NCI-H82 (cell line): ENCODE results near the gene CHMP4A.
"Not testable (repeated sequence)": the region's sequence is repeated elsewhere in the genome, so short reads cannot be mapped to it uniquely, and the experiment has no call there.

Experiments used
- DNase-seq: peaks from one replicate; lab custom pipeline; 2025; lab: John Stamatoyannopoulos, UW

Gene CHMP4A

GRCh38 chr14:24222987-24223386 lies 9.7 kb upstream of the CHMP4A start:
- DNase-seq: not testable (repeated sequence)

GRCh38 chr14:24219521-24219920 lies 6.2 kb upstream of the CHMP4A start:
- DNase-seq: no peak

- no peak for DNase-seq
Measured at GRCh38 chr14:24219080-24219479, 5.8 kb upstream of the CHMP4A start.

- not testable (repeated sequence) for DNase-seq
Measured at GRCh38 chr14:24216876-24217275, 3.6 kb upstream of the CHMP4A start.

GRCh38 chr14:24216345-24216699 lies 3.0 kb upstream of the CHMP4A start:
- no peak for DNase-seq

- peak; percentile 92 for DNase-seq
Measured at GRCh38 chr14:24215495-24216344, 2.4 kb upstream of the CHMP4A start, which contains the start of gene MDP1. TSS of gene MDP1 (minus strand) at chr14:24216066. CDS start at chr14:24215955, 111 bp downstream.

- no peak for DNase-seq
Measured at GRCh38 chr14:24213866-24214662, 776 bp upstream of the CHMP4A start.

GRCh38 chr14:24211311-24211710 lies 2.0 kb downstream of the CHMP4A start:
- DNase-seq: no peak

- no peak for DNase-seq
Measured at GRCh38 chr14:24207625-24208024, 5.7 kb downstream of the CHMP4A start.

GRCh38 chr14:24207104-24207551 lies 6.2 kb downstream of the CHMP4A start:
- no peak for DNase-seq

GRCh38 chr14:24206260-24207103 lies 6.8 kb downstream of the CHMP4A start:
- DNase-seq: no peak

- DNase-seq: peak; percentile 77
Measured at GRCh38 chr14:24204163-24205146, 8.8 kb downstream of the CHMP4A start.

GRCh38 chr14:24203249-24203886 lies 9.9 kb downstream of the CHMP4A start:
- DNase-seq: not testable (repeated sequence)

- not testable (repeated sequence) for DNase-seq
Measured at GRCh38 chr14:24202538-24202937, 10.8 kb downstream of the CHMP4A start.

GRCh38 chr14:24198814-24199524 lies 14.3 kb downstream of the CHMP4A start:
- no peak for DNase-seq

GRCh38 chr14:24197056-24197450 lies 16.2 kb downstream of the CHMP4A start:
- DNase-seq: no peak

- DNase-seq: peak; percentile 27
Measured at GRCh38 chr14:24196071-24197055, 16.9 kb downstream of the CHMP4A start.
